ENCODE data around the gene STXBP6.
"Not testable (repeated sequence)": the region's sequence is repeated elsewhere in the genome, so short reads cannot be mapped to it uniquely, and the experiment has no call there.

The STXBP6 gene

GRCh38 chr14:24943024-24943423 is 106.9 kb downstream of the STXBP6 start:
- TF ChIP-seq POLR2AphosphoS5 (IDR thresholded peaks at IDR 0.05; ENCODE audit: borderline replicate concordance, low read depth, low read length) = no peak
- TF ChIP-seq FOXP2 (optimal IDR thresholded peaks at IDR 0.05; ENCODE audit: control extremely low read depth, extremely low read length, insufficient read depth) = no peak
- TF ChIP-seq EZH2 (IDR thresholded peaks at IDR 0.05) = no peak
- no peak overlapping the region for H3K27ac ChIP-seq
- H3K36me3 ChIP-seq (ENCODE audit: insufficient read depth, low read length) = no peaks in the 10 kb centered on the region
- no peaks in the 10 kb centered on the region for H3K9me3 ChIP-seq (ENCODE audit: low read depth, low read length)
- H3K9ac ChIP-seq (ENCODE audit: insufficient read length) = no peak overlapping the region
- no peak for DNase-seq (ENCODE audit: low read depth, low spot score)
- no peak overlapping the region for H3K4me3 ChIP-seq

GRCh38 chr14:24941719-24942118 is 108.2 kb downstream of the STXBP6 start:
- no peak overlapping the region for H3K9ac ChIP-seq (ENCODE audit: insufficient read length)
- no peaks in the 10 kb centered on the region for H3K36me3 ChIP-seq (ENCODE audit: insufficient read depth, low read length)
- H3K27ac ChIP-seq = no peak overlapping the region
- no peak overlapping the region for H3K4me3 ChIP-seq
- H3K9me3 ChIP-seq (ENCODE audit: low read depth, low read length) = no peaks in the 10 kb centered on the region
- TF ChIP-seq FOXP2 (optimal IDR thresholded peaks at IDR 0.05; ENCODE audit: control extremely low read depth, extremely low read length, insufficient read depth) (no peak), POLR2AphosphoS5 (IDR thresholded peaks at IDR 0.05; ENCODE audit: borderline replicate concordance, low read depth, low read length) (no peak), EZH2 (IDR thresholded peaks at IDR 0.05) (no peak)
- DNase-seq (ENCODE audit: low read depth, low spot score) = no peak

- Histone ChIP-seq H3K4me3 (no peak overlapping the region), H3K27ac (no peak overlapping the region), H3K36me3 (ENCODE audit: insufficient read depth, low read length) (no peaks in the 10 kb centered on the region), H3K9ac (ENCODE audit: insufficient read length) (no peak overlapping the region), H3K9me3 (ENCODE audit: low read depth, low read length) (no peaks in the 10 kb centered on the region)
- TF ChIP-seq POLR2AphosphoS5 (IDR thresholded peaks at IDR 0.05; ENCODE audit: borderline replicate concordance, low read depth, low read length) (no peak), FOXP2 (optimal IDR thresholded peaks at IDR 0.05; ENCODE audit: control extremely low read depth, extremely low read length, insufficient read depth) (no peak), EZH2 (IDR thresholded peaks at IDR 0.05) (no peak)
- no peak for DNase-seq (ENCODE audit: low read depth, low spot score)
Observed at GRCh38 chr14:24940213-24940783, 109.6 kb downstream of the STXBP6 start.

- Histone ChIP-seq H3K36me3 (ENCODE audit: insufficient read depth, low read length) (no peaks in the 10 kb centered on the region), H3K9me3 (ENCODE audit: low read depth, low read length) (no peaks in the 10 kb centered on the region), H3K9ac (ENCODE audit: insufficient read length) (no peak overlapping the region), H3K4me3 (no peak overlapping the region), H3K27ac (no peak overlapping the region)
- no peak for DNase-seq (ENCODE audit: low read depth, low spot score)
- TF ChIP-seq POLR2AphosphoS5 (IDR thresholded peaks at IDR 0.05; ENCODE audit: borderline replicate concordance, low read depth, low read length) = no peak
- no peak for TF ChIP-seq EZH2 (IDR thresholded peaks at IDR 0.05)
- no peak for TF ChIP-seq FOXP2 (optimal IDR thresholded peaks at IDR 0.05; ENCODE audit: control extremely low read depth, extremely low read length, insufficient read depth)
Observed at GRCh38 chr14:24938593-24938992, 111.4 kb downstream of the STXBP6 start.

GRCh38 chr14:24937300-24937699 is 112.6 kb downstream of the STXBP6 start:
- Histone ChIP-seq H3K9me3 (ENCODE audit: low read depth, low read length) (no peaks in the 10 kb centered on the region), H3K9ac (ENCODE audit: insufficient read length) (no peak overlapping the region), H3K27ac (no peak overlapping the region), H3K36me3 (ENCODE audit: insufficient read depth, low read length) (no peaks in the 10 kb centered on the region), H3K4me3 (no peak overlapping the region)
- no peak for TF ChIP-seq EZH2 (IDR thresholded peaks at IDR 0.05)
- TF ChIP-seq POLR2AphosphoS5 (IDR thresholded peaks at IDR 0.05; ENCODE audit: borderline replicate concordance, low read depth, low read length) = no peak
- TF ChIP-seq FOXP2 (optimal IDR thresholded peaks at IDR 0.05; ENCODE audit: control extremely low read depth, extremely low read length, insufficient read depth) = no peak
- DNase-seq (ENCODE audit: low read depth, low spot score) = no peak

- H3K4me3 ChIP-seq; H3K9ac ChIP-seq (ENCODE audit: insufficient read length); H3K27ac ChIP-seq; DNase-seq (ENCODE audit: low read depth, low spot score); H3K36me3 ChIP-seq (ENCODE audit: insufficient read depth, low read length); H3K9me3 ChIP-seq (ENCODE audit: low read depth, low read length): not testable (repeated sequence)
Observed at GRCh38 chr14:24936773-24937172, 113.2 kb downstream of the STXBP6 start.

GRCh38 chr14:24935796-24936195 is 114.2 kb downstream of the STXBP6 start:
- no peak for TF ChIP-seq POLR2AphosphoS5 (IDR thresholded peaks at IDR 0.05; ENCODE audit: borderline replicate concordance, low read depth, low read length)
- TF ChIP-seq FOXP2 (optimal IDR thresholded peaks at IDR 0.05; ENCODE audit: control extremely low read depth, extremely low read length, insufficient read depth) = no peak
- TF ChIP-seq EZH2 (IDR thresholded peaks at IDR 0.05) = no peak
- Histone ChIP-seq H3K9ac (ENCODE audit: insufficient read length) (no peak overlapping the region), H3K36me3 (ENCODE audit: insufficient read depth, low read length) (no peaks in the 10 kb centered on the region), H3K4me3 (no peak overlapping the region), H3K9me3 (ENCODE audit: low read depth, low read length) (no peaks in the 10 kb centered on the region), H3K27ac (no peak overlapping the region)
- DNase-seq (ENCODE audit: low read depth, low spot score) = no peak

GRCh38 chr14:24928386-24928900 is 121.5 kb downstream of the STXBP6 start:
- H3K36me3 ChIP-seq (ENCODE audit: insufficient read depth, low read length) = no peaks in the 10 kb centered on the region
- DNase-seq (ENCODE audit: low read depth, low spot score) = no peak
- H3K27ac ChIP-seq = no peak overlapping the region
- no peaks in the 10 kb centered on the region for H3K9me3 ChIP-seq (ENCODE audit: low read depth, low read length)
- no peak overlapping the region for H3K4me3 ChIP-seq
- TF ChIP-seq POLR2AphosphoS5 (IDR thresholded peaks at IDR 0.05; ENCODE audit: borderline replicate concordance, low read depth, low read length) (no peak), FOXP2 (optimal IDR thresholded peaks at IDR 0.05; ENCODE audit: control extremely low read depth, extremely low read length, insufficient read depth) (no peak), EZH2 (IDR thresholded peaks at IDR 0.05) (no peak)
- H3K9ac ChIP-seq (ENCODE audit: insufficient read length) = no peak overlapping the region

- no peak for DNase-seq (ENCODE audit: low read depth, low spot score)
- Histone ChIP-seq H3K9me3 (ENCODE audit: low read depth, low read length) (no peaks in the 10 kb centered on the region), H3K36me3 (ENCODE audit: insufficient read depth, low read length) (no peaks in the 10 kb centered on the region), H3K4me3 (no peak overlapping the region), H3K27ac (no peak overlapping the region), H3K9ac (ENCODE audit: insufficient read length) (no peak overlapping the region)
- TF ChIP-seq FOXP2 (optimal IDR thresholded peaks at IDR 0.05; ENCODE audit: control extremely low read depth, extremely low read length, insufficient read depth) (no peak), EZH2 (IDR thresholded peaks at IDR 0.05) (no peak), POLR2AphosphoS5 (IDR thresholded peaks at IDR 0.05; ENCODE audit: borderline replicate concordance, low read depth, low read length) (no peak)
Observed at GRCh38 chr14:24927809-24928208, 122.1 kb downstream of the STXBP6 start.
